ENCODE measurements around the gene ZDHHC7.

ZDHHC7 gene

DNA sequence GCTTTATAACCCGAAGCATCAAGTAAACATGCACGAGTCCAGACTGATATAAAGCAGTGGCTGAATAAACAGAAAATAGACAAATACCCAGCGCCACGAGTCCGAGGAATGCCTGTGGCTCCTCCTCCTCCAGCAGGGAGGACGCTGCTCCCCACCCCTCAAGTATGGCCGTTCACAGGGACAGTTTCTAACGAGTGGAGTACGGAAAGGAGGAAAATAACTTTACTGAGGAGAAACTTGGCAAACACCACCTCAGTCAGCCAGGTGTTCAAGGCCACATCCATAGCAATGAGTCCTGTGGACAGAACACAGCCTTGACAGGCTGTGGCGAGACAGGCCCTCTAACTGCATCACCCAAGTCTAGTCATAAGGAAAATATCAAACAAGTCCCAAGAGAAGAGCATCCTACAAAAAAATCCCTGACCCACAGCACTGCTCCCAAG lies 9.2 kb downstream of the ZDHHC7 start:
- no peaks in the 10 kb centered on the region for H4K20me1 ChIP-seq (ENCODE audit: insufficient read depth, low read length)
- no peak overlapping the region for H3K4me2 ChIP-seq (ENCODE audit: low read length)
- H3F3A ChIP-seq (ENCODE audit: insufficient read depth, low read length): no peaks in the 10 kb centered on the region
- H3K4me1 ChIP-seq (ENCODE audit: insufficient read depth, low read length, severe bottlenecking): no peaks in the 10 kb centered on the region
- no peak for TF ChIP-seq EZH2 (IDR thresholded peaks at IDR 0.05; ENCODE audit: borderline replicate concordance, low read length)
- TF ChIP-seq CTCF (IDR thresholded peaks at IDR 0.05; ENCODE audit: low read length): no peak
- no peaks in the 10 kb centered on the region for H3K27me3 ChIP-seq (ENCODE audit: insufficient read depth, low read length)
- H2AFZ ChIP-seq (ENCODE audit: low read length): no peak overlapping the region
- no peaks in the 10 kb centered on the region for H3K9me2 ChIP-seq (ENCODE audit: low read depth, low read length)
- no peaks in the 10 kb centered on the region for H3K9me3 ChIP-seq (ENCODE audit: low read length)
- H3K27ac ChIP-seq (ENCODE audit: low read depth, low read length, poor library complexity, severe bottlenecking): no peak overlapping the region
- peaks cover 22% of the 10 kb centered on the region for H3K79me2 ChIP-seq (ENCODE audit: insufficient read depth, low read length)
- H3K4me3 ChIP-seq (ENCODE audit: low read depth, low read length, poor library complexity, severe bottlenecking): no peak overlapping the region
- no peaks in the 10 kb centered on the region for H3K36me3 ChIP-seq (ENCODE audit: insufficient read depth, low read length)
- H3K9ac ChIP-seq (ENCODE audit: low read length): no peak overlapping the region

DNA sequence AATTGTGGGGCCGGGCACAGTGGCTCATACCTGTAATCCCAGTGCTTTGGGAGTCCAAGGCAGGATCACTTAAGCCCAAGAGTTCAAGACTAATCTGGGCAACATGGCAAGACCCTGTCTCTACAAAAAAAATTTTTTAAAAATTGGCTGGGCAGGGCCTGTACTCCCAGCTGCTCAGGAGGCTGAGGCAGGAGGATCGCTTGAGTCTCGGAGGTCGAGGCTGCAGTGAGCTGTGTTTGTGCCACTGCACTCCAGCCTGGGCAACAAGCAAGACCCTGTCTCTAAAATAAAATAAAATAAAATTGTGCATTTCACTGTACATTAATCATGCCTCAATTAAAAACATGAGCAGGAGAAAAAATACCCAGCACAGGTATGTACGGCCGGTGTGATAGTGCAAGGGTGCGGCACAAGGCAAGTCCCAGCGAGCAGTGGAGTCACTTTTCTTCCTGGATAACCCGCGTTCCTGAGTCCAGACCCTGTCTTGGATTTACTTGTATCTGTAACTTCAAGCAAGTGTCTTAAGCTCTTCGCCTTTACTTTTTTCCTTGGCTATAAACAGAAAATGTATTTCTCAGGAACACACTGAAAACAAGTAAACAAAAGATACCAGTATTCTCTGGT lies 11.4 kb downstream of the ZDHHC7 start:
- Histone ChIP-seq H2AFZ (ENCODE audit: low read length) (no peak overlapping the region), H3K36me3 (ENCODE audit: insufficient read depth, low read length) (peaks cover 11% of the 10 kb centered on the region; the same call in 1 of the 2 replicates), H3K4me3 (ENCODE audit: low read depth, low read length, poor library complexity, severe bottlenecking) (no peak overlapping the region), H3K79me2 (ENCODE audit: insufficient read depth, low read length) (peaks cover 22% of the 10 kb centered on the region), H3K27me3 (ENCODE audit: insufficient read depth, low read length) (no peaks in the 10 kb centered on the region), H3K9ac (ENCODE audit: low read length) (no peak overlapping the region), H3K27ac (ENCODE audit: low read depth, low read length, poor library complexity, severe bottlenecking) (no peak overlapping the region), H3K9me3 (ENCODE audit: low read length) (no peaks in the 10 kb centered on the region), H3K9me2 (ENCODE audit: low read depth, low read length) (no peaks in the 10 kb centered on the region), H3K4me2 (ENCODE audit: low read length) (no peak overlapping the region), H3F3A (ENCODE audit: insufficient read depth, low read length) (no peaks in the 10 kb centered on the region), H4K20me1 (ENCODE audit: insufficient read depth, low read length) (no peaks in the 10 kb centered on the region), H3K4me1 (ENCODE audit: insufficient read depth, low read length, severe bottlenecking) (no peaks in the 10 kb centered on the region)
- TF ChIP-seq CTCF (IDR thresholded peaks at IDR 0.05; ENCODE audit: low read length) (no peak), EZH2 (IDR thresholded peaks at IDR 0.05; ENCODE audit: borderline replicate concordance, low read length) (no peak)

GRCh38 chr16:84999200-84999599 lies 12.1 kb downstream of the ZDHHC7 start:
- no peak overlapping the region for H3K4me2 ChIP-seq (ENCODE audit: low read length)
- H2AFZ ChIP-seq (ENCODE audit: low read length): no peak overlapping the region
- no peak overlapping the region for H3K4me3 ChIP-seq (ENCODE audit: low read depth, low read length, poor library complexity, severe bottlenecking)
- peaks cover 22% of the 10 kb centered on the region for H3K79me2 ChIP-seq (ENCODE audit: insufficient read depth, low read length)
- H3K9me3 ChIP-seq (ENCODE audit: low read length): no peaks in the 10 kb centered on the region
- H3K27ac ChIP-seq (ENCODE audit: low read depth, low read length, poor library complexity, severe bottlenecking): no peak overlapping the region
- TF ChIP-seq EZH2 (IDR thresholded peaks at IDR 0.05; ENCODE audit: borderline replicate concordance, low read length) (no peak), CTCF (IDR thresholded peaks at IDR 0.05; ENCODE audit: low read length) (no peak)
- no peaks in the 10 kb centered on the region for H3K4me1 ChIP-seq (ENCODE audit: insufficient read depth, low read length, severe bottlenecking)
- H3K27me3 ChIP-seq (ENCODE audit: insufficient read depth, low read length): no peaks in the 10 kb centered on the region
- H3K9ac ChIP-seq (ENCODE audit: low read length): no peak overlapping the region
- no peaks in the 10 kb centered on the region for H4K20me1 ChIP-seq (ENCODE audit: insufficient read depth, low read length)
- H3F3A ChIP-seq (ENCODE audit: insufficient read depth, low read length): no peaks in the 10 kb centered on the region
- no peaks in the 10 kb centered on the region for H3K9me2 ChIP-seq (ENCODE audit: low read depth, low read length)
- H3K36me3 ChIP-seq (ENCODE audit: insufficient read depth, low read length): peaks cover 19% of the 10 kb centered on the region; the same call in 1 of the 2 replicates

Measured in OCI-LY1 (cell line).